ENCODE measurements around the gene SUN1.

Gene SUN1

GRCh38 chr7:909358-910329 lies 77.4 kb downstream of the SUN1 start:
- no peak for DNase-seq

DNA sequence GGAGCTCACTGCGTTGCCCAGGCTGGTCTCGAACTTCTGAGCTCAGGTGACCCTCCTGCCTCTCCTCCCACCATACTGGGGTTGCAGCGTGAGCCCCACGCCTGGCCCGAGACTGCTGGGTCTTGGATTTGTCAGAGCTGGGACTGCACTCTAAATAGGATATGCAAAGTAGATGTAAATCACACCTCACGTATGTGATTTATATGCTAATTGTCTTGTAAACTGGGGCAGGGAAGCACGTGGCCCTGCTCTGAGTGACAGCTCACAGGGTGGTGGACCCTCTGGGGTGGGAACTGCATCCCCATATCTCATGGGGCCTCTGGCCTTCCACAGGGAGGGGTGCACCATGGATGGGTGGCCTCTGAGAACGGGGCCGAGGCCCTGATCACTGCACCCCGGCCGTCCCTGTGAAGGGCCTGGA lies 78.2 kb downstream of the SUN1 start:
- DNase-seq: no peak

DNA sequence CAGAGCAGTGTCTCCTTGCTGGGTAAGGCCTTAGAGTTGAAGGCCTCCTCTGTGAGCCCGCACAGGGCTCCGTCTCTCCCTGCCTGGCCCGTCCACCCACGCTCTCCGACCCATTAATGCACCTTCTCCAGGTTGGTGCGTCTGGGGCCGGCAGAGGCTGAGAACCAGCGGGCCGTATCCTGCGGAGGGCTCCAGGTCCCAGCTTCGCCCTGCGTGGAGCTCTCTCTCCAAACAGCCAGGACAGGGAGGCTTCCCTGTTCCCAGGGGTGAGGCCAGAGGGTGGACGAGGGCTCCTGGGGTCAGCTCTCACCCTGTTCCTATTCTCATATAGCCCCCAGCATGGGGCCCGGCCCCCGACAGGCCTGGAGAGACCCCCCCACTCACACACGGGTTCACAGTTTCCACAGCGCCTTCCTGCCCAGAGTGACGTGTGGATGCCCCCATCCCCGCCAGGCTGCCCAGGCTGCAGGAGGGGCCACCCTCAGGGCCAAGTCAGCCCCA lies 78.7 kb downstream of the SUN1 start:
- DNase-seq: no peak

GRCh38 chr7:911791-912480 lies 79.7 kb downstream of the SUN1 start:
- DNase-seq: no peak

DNA sequence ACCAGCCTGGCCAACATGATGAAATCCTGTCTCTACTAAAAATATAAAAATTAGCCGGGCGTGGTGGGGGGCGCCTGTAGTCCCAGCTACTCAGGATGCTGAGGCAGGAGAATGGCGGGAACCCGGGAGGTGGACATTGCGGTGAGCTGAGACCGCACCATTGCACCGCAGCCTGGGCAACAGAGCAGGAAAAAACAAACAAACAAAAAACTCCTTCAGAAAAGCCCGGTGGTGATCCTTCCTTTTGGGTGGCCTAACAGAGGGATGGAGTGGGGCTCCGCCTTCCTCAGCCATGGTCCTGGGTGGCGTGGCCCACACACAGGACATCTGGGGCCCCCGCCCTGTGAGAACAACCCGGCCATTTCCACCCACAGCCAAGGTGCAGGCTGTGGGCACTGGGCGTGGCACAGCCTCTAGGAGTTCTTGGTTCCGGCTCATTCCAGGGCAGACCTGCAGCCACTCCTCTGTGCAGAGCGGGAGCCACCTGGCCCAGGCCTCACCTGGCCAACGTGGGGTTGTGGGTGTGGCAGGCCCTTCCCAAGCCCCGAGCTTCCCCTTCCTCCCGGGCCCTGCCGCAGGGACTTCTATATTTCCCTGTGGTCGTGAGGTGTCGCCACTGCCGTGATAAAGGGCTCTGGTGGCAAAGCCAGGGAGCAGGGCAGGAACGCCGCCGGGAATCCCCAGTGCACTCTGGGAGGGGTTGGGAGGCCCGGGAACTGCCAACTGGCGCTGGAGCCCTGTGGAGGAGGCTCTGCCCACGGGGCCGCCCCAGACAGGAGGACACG lies 81.7 kb downstream of the SUN1 start:
- DNase-seq: no peak

DNA sequence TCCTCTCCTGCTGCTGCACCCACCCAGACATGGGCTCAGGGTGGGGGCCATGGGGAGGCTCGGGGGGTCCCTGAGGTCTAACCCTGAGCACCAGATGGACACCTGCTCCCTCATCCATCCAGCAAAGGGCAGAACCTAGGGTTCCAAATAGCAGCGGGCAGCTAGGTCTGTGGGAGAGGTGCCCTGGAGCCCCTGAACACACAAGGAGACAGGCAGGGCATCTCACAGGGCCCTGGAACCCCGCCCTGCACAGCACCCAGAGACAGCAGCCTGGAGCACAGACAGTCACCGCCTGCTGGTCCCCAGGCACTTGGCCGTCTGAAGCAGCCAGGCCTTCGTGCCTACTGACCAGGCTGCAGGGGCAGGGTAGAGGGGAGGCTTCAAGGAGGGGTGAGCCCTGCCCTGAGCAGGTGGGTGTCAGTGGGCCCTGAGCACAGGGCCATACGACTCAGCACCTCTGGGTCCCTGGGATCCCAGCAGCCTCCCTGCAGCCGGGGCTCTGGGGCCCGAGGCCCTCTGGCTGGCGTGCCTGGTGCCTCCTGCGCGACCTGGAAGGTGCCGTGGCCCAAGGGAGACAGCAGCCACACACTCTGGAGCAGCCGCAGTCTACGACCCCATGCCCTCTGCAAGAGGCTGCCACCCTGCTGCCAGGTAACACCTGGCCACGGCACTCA lies 82.4 kb downstream of the SUN1 start:
- DNase-seq: no peak

DNA sequence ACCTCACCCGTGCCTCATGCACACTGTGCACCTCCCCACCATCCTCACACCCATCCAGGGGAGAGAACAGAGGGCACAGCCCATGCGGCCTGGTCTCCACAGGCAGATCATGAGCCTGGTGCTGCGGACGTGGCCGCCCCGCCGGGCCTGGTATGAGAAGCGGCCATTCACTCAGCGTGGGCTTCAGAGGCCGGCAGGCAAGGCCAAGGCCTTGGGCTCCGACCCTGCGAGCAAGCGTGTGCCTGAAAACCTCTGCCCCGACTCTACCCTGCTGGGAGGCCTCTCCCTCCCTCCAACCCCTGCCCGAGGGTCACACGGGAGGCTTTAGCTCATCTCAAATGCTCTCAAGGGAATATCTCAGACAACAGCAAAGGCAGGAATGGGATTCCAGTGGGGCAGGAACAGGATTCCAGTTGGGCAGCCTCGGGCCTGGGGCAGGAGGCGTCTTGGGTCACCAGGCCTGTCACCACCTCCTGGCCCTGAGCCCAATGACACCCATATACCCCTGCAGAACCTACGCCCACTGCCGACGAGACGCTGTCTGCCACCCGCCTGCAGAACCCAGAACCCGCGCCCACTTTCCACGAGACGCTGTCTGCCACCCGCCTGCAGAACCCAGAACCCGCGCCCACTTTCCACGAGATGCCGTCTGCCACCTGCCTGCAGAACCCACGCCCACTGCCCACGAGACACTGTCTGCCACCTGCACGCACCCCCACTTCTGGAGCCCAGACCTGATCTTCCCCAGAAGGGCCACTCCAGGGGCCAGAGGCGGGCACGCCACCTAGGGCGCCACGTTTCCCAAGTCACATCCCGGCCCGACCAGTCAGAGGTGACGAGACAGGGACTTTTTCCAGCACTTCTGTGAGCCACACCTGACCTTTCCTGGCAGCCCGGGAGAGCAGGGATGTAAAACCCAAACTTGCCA lies 83.3 kb downstream of the SUN1 start:
- no peak for DNase-seq

DNA sequence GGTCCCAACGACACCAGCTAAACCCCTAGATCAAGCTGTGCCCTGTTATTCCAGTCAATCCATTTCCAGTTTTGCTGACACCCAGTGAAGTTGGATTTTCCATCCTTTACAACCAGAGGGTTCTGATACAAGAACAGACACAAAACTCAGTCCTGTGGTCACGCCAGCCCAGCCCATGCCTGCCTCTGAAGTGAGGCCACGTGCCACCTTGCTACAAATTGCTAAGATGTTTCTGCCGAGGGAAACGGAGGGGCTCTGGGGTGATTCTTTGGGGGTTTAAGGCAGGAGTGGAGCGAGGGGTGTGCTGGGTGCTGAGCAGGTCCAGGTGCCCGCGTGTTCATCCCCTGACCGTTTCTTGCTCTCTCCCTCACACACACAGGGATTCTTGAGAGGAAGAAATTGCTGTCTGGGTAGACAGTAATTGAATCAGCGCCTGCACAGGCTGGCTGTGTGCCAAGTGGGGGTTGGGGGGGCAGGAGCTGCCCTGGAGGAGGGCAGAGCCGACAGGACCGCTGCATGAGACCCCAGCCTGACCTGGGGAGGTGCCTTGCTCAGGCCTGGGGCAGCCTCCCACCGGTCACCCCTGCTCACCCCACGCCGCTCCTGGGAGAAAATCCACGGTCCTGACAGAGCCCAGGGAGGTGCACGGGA lies 84.1 kb downstream of the SUN1 start:
- peak in 1 of 2 experiments; percentile 34 for DNase-seq

- no peak for DNase-seq
These were observed 85.2 kb downstream of the SUN1 start for GRCh38 chr7:917255-918117.

DNA sequence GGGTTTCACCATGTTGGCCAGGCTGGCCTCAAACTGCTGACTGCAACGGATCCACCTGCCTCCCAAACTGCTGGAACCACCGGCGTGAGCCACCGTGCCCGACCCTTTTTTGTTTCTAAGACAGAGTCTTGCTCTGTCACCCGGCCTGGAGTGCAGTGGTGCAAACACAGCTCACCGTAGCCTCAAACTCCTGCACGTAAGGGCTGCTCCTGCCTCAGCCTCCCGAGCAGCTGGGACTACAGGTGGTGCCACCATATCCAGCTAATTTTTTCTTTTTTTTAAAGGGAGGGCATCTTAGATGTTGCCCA lies 85.8 kb downstream of the SUN1 start:
- DNase-seq: no peak

GRCh38 chr7:918441-919113 lies 86.3 kb downstream of the SUN1 start:
- DNase-seq: no peak

DNA sequence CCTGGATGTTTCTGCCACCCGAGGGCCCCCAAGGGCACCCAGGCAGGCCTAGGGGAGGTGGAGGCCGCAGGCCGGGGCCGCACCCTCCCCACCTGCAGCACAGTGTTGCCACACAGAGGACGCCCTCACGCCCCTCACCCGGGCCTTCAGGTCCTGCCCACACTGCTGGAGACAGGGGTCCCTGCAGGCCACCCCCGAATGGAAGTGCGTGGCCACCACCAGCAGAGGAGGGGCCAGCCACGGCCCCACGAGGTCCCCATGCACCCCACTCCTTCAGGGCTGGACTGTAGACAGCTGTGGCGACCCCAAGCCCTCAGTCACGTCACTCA lies 86.8 kb downstream of the SUN1 start:
- no peak for DNase-seq

DNA sequence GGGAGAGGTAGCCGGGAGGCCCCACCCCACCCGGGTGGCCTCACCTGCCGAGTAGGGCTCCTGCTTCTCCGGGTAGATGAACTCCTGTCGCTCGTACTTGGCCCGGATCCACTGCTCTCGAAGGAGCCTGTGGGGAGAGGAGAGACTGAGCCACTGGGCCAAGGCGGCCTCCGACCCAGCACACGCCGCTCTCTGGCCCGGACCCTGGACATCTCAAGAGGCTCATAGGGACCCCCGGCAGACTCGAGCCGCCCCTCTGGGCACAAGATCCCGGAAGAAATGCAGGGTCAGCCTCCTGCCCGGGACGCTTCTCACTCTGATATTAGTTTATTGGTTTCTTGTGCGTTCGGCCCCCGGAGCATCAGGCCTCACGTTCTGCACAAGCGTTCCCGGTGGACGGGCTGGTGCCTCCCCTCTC lies 87.7 kb downstream of the SUN1 start:
- no peak for DNase-seq

- no peak for DNase-seq
These were observed 88.2 kb downstream of the SUN1 start for GRCh38 chr7:920351-921070.

DNA sequence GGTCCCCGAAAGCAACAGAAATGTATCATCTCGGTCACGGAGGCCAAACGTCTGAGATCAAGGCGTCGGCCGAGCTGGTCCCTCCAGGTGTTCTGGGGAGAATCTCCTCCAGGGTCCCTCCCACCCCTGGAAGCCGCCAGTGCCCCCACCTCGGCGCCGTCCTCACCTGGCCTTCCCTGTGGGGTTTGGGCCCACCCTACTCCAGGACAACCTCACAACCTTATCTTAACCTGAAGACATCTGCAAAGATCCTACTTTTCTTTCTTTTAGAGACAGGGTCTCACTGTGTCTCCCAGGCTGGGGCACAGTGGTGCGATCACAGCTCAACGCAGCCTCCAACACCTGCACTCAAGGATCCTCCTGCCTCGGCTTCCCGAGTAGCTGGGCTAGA lies 88.8 kb downstream of the SUN1 start:
- DNase-seq: no peak

- DNase-seq: no peak
These were observed 89.5 kb downstream of the SUN1 start for GRCh38 chr7:921581-922333.

- DNase-seq: no peak
These were observed 90.2 kb downstream of the SUN1 start for GRCh38 chr7:922334-923107.

Data from NCI-H446 (cell line).